K562 (cell line): Measurements from ENCODE around the gene TUBB2A. TPM values are rescaled to one million over a fixed set of nuclear protein-coding genes. Genes with fewer than 3 reads are reported as not detected.

ENCODE experiments used
- ATF2 ChIP-seq: sonication (generic); formaldehyde crosslinking; IDR thresholded peaks from 2 replicates; pipeline ENCODE4 v1.8.1; 2022; ENCODE audit warnings: missing genetic modification reagents
- DACH1 ChIP-seq: fragments of 450-650 bp; IDR thresholded peaks from 2 replicates; pipeline ENCODE4 v1.6.1; 2018; ENCODE audit not compliant: partially characterized antibody
- E2F1 ChIP-seq: sonication (generic); formaldehyde crosslinking; IDR thresholded peaks from 2 replicates; pipeline ENCODE4 v1.8.1; 2023; ENCODE audit warnings: mild to moderate bottlenecking, missing genetic modification reagents, moderate library complexity
- EP300 ChIP-seq: IDR thresholded peaks from 2 replicates; pipeline ENCODE4 v1.6.1; 2012; ENCODE audit warnings: low read length, improper control_type of control experiment
- GABPB1 ChIP-seq: sonication (generic); formaldehyde crosslinking; IDR thresholded peaks from 2 replicates; pipeline ENCODE4 v1.8.0; 2022; ENCODE audit warnings: mild to moderate bottlenecking, missing genetic modification reagents
- MBD2 ChIP-seq: sonication (generic); IDR thresholded peaks from 2 replicates; pipeline ENCODE4 v1.6.1; 2016; ENCODE audit warnings: low read depth, borderline replicate concordance
- NCOA1 ChIP-seq: fragments of 450-650 bp; IDR thresholded peaks from 2 replicates; pipeline ENCODE4 v1.6.1; 2016; ENCODE audit warnings: low read depth
- NFATC3 ChIP-seq: fragments of 450-650 bp; IDR thresholded peaks from 2 replicates; pipeline ENCODE4 v1.6.1; 2017; ENCODE audit warnings: mild to moderate bottlenecking
- TFAP4 ChIP-seq: sonication (generic); formaldehyde crosslinking; IDR thresholded peaks from 2 replicates; pipeline ENCODE4 v1.8.0; 2022; ENCODE audit warnings: missing genetic modification reagents, mild to moderate bottlenecking, moderate library complexity, borderline replicate concordance
- VEZF1 ChIP-seq: fragments of 200-800 bp; sonication (Bioruptor generic); IDR thresholded peaks from 2 replicates; pipeline ENCODE4 v1.6.1; 2017; ENCODE audit warnings: missing genetic modification characterization, missing compliant biosample characterization
- ZBTB12 ChIP-seq: fragments of 250-450 bp; sonication (Bioruptor Pico); IDR thresholded peaks from 2 replicates; pipeline ENCODE4 v1.4.0; 2020
- ZNF140 ChIP-seq: fragments of 250-450 bp; sonication (Bioruptor Pico); IDR thresholded peaks from 2 replicates; pipeline ENCODE4 v1.8.0; 2021; ENCODE audit warnings: moderate library complexity, mild to moderate bottlenecking, inconsistent platforms
- ZNF449 ChIP-seq: fragments of 250-450 bp; sonication (Bioruptor Pico); IDR thresholded peaks from 2 replicates; pipeline ENCODE4 v1.8.0; 2022; ENCODE audit warnings: moderate library complexity, mild to moderate bottlenecking, inconsistent platforms
- ZNF511 ChIP-seq: sonication (generic); formaldehyde crosslinking; IDR thresholded peaks from 2 replicates; pipeline ENCODE4 v1.8.0; 2022; ENCODE audit warnings: mild to moderate bottlenecking, missing genetic modification reagents
- ZNF668 ChIP-seq: fragments of 250-450 bp; sonication (Bioruptor Pico); IDR thresholded peaks from 2 replicates; pipeline ENCODE4 v1.8.0; 2022; ENCODE audit warnings: mild to moderate bottlenecking, inconsistent platforms
- ZNF75A ChIP-seq: fragments of 450-650 bp; formaldehyde crosslinking; IDR thresholded peaks from 2 replicates; pipeline ENCODE4 v1.4.0; 2020; ENCODE audit warnings: mild to moderate bottlenecking
- polyA plus RNA-seq, 8 experiments: library from polyadenylated mRNA; depleted of rRNA in 4 of 8; stranded (reverse) in 5 of 8; unstranded in 3 of 8; fragments of >200 nt; fragmentation: Nextera tagmentation in 2 of 8; fragmentation: Illumina TruSeq in 1 of 8; extraction: Ambion mirVana in 2 of 8; extraction: Trizol in 1 of 8; gene quantifications; 2 replicates each; pipeline versions ENCODE4 v1.2.1 to v1.2.3, GENCODE V29; 2011 to 2014; ENCODE audit warnings: inconsistent platforms in 1 of 8, missing spikeins in 1 of 8
- total RNA-seq, 7 experiments: library from RNA; depleted of rRNA in 6 of 7; stranded (reverse); fragments of >200 nt in 6 of 7; fragmentation: Illumina TruSeq in 2 of 7; extraction: Trizol in 2 of 7; gene quantifications; 2 replicates each; pipeline versions ENCODE4 v1.2.1 to v1.2.3, GENCODE V29; 2011 to 2021; ENCODE audit warnings: low replicate concordance in 1 of 7

The TUBB2A gene
- total and polyA plus RNA-seq, 9 of the 15 experiments (the other 6 are each of a cell fraction or from before 2014, with no cell fraction given), result 3.6 to 92.1 (median 45.6) TPM

- TF ChIP-seq VEZF1 (CRISPR knock-in tag) (0 out of 2 replicates have a peak, but pooled peaks have one; percentile 20), ZNF140 (CRISPR knock-in tag) (no peak), ZBTB12 (CRISPR knock-in tag) (peak; percentile 80), TFAP4 (CRISPR knock-in tag) (peak; percentile 81), EP300 (peak; percentile 66; the same call in 1 of the 2 replicates), ATF2 (CRISPR knock-in tag) (peak; percentile 69; the same call in 1 of the 2 replicates), ZNF75A (CRISPR knock-in tag) (no peak), NCOA1 (peak; percentile 91), GABPB1 (CRISPR knock-in tag) (peak; percentile 93), ZNF449 (no peak), ZNF668 (CRISPR knock-in tag) (no peak), MBD2 (no peak), ZNF511 (CRISPR knock-in tag) (peak; percentile 85; the same call in 1 of the 2 replicates), NFATC3 (no peak), DACH1 (peak; percentile 31), E2F1 (CRISPR knock-in tag) (no peak; the same call in 1 of the 2 replicates)
Observed at GRCh38 chr6:3176562-3177355, 19.4 kb upstream of the TUBB2A start (continued).
